Measurements from ENCODE around the gene KLHDC8B.
A peak's percentile ranks its signal among the peaks of the same experiment; 100 is the strongest.

KLHDC8B gene

GRCh38 chr3:49158792-49159191 lies 12.6 kb upstream of the KLHDC8B start:
- no peak for DNase-seq

- DNase-seq = no peak
These were observed 10.2 kb upstream of the KLHDC8B start for GRCh38 chr3:49161197-49161596.

- no peak for DNase-seq
These were observed 9.4 kb upstream of the KLHDC8B start for GRCh38 chr3:49161808-49162530.

GRCh38 chr3:49162751-49163419 lies 8.5 kb upstream of the KLHDC8B start:
- no peak for DNase-seq

- no peak for DNase-seq
These were observed 7.8 kb upstream of the KLHDC8B start for GRCh38 chr3:49163609-49164008.

GRCh38 chr3:49164983-49165720 lies 6.2 kb upstream of the KLHDC8B start:
- DNase-seq = no peak

GRCh38 chr3:49165771-49166751 lies 5.3 kb upstream of the KLHDC8B start, which contains the start of gene CCDC71:
TSS of gene CCDC71 (minus strand) at chr3:49166331. CDS start at chr3:49164208, 2,123 bp downstream.
- DNase-seq = peak; percentile 80

- no peak for DNase-seq
These were observed 4.4 kb upstream of the KLHDC8B start for GRCh38 chr3:49166752-49167556.

GRCh38 chr3:49170744-49171118 lies 667 bp upstream of the KLHDC8B start:
- no peak for DNase-seq

- DNase-seq = no peak
These were observed 540 bp downstream of the KLHDC8B start for GRCh38 chr3:49171775-49172500.

GRCh38 chr3:49172551-49173041 lies 1.2 kb downstream of the KLHDC8B start:
- no peak for DNase-seq

- peak; percentile 58 for DNase-seq
These were observed 1.9 kb downstream of the KLHDC8B start for GRCh38 chr3:49173116-49173791.

GRCh38 chr3:49173792-49174170 lies 2.4 kb downstream of the KLHDC8B start:
- peak; percentile 13 for DNase-seq

- no peak for DNase-seq
These were observed 3.1 kb downstream of the KLHDC8B start for GRCh38 chr3:49174397-49174985.

GRCh38 chr3:49175530-49175929 lies 4.1 kb downstream of the KLHDC8B start:
- no peak for DNase-seq

GRCh38 chr3:49177073-49177472 lies 5.7 kb downstream of the KLHDC8B start:
- DNase-seq = no peak

- DNase-seq = no peak
These were observed 8.7 kb downstream of the KLHDC8B start for GRCh38 chr3:49180116-49180515.

- no peak for DNase-seq
These were observed 10.0 kb downstream of the KLHDC8B start for GRCh38 chr3:49181351-49181750.

- no peak for DNase-seq
These were observed 11.3 kb downstream of the KLHDC8B start for GRCh38 chr3:49182682-49183081.

GRCh38 chr3:49183873-49184272 lies 12.5 kb downstream of the KLHDC8B start:
- no peak for DNase-seq

Data from fibroblast of skin of scalp (primary cell).